ENCODE results near the gene S1PR3. TPM values are rescaled to one million over a fixed set of nuclear protein-coding genes. Genes with fewer than 3 reads are reported as not detected.

The S1PR3 gene
- total and polyA plus RNA-seq, 12 donors = 3.6 to 61.6 (median 13.3) TPM

DNA sequence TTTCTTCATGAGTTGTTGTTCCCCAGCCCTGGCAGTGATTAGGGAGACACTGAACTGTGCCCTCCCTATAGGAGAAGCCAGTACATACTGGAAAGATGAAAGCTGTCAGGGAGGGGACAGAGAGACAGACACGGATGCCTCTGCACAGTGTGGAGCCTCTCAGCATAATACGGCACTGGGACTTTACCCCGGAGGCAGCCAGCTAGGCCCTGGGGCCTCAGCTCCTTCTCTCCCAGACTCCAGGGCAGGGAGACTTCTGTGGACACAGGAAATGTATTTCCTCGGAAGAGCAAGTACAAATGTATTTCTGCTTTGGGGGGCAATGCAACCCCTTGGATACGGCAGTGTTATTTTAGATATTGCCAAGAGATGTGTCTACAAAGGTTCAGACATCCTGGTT lies 62.0 kb downstream of the S1PR3 start:
- Histone ChIP-seq H3K4me3 (no peak overlapping the region), H3K4me1 (no peaks in the 10 kb centered on the region), H3K9me3 (no peaks in the 10 kb centered on the region), H3K27ac (peak overlapping the region in 1 of 10 donors; percentile 10), H3K27me3 (no peaks in the 10 kb centered on the region), H3K36me3 (no peaks in the 10 kb centered on the region)
- ATAC-seq (peak in 1 of 8 donors; percentile 29), DNase-seq (no peak)
- no peak for TF ChIP-seq CTCF (IDR thresholded peaks at IDR 0.05)
- intact Hi-C loops (cut with DNase I) = no loop called here
- WGBS, 2 donors = 85 to 90% methylated on average over 5 of the region's 5 CpGs

Other genes with a start within 250 kb of the S1PR3 start
- gene SHC3, start 187.3 kb downstream of the S1PR3 start, total RNA-seq = under 1 TPM; 0.15 to 0.71 (median 0.33) TPM
- under 1 TPM; 0.29 to 0.68 TPM for gene SHC3, start 187.3 kb downstream of the S1PR3 start, polyA plus RNA-seq